HuH-7 (cell line): ENCODE data around the gene KIF9.
"Not testable (repeated sequence)": the region's sequence is repeated elsewhere in the genome, so short reads cannot be mapped to it uniquely, and the experiment has no call there.

Experiments used
- DNase-seq: peaks from one replicate; pipeline ENCODE4 v3.0.0; 2011; ENCODE audit warnings: low spot score

Gene KIF9

GRCh38 chr3:47293822-47294221 lies 11.2 kb upstream of the KIF9 start:
- DNase-seq = no peak

DNA sequence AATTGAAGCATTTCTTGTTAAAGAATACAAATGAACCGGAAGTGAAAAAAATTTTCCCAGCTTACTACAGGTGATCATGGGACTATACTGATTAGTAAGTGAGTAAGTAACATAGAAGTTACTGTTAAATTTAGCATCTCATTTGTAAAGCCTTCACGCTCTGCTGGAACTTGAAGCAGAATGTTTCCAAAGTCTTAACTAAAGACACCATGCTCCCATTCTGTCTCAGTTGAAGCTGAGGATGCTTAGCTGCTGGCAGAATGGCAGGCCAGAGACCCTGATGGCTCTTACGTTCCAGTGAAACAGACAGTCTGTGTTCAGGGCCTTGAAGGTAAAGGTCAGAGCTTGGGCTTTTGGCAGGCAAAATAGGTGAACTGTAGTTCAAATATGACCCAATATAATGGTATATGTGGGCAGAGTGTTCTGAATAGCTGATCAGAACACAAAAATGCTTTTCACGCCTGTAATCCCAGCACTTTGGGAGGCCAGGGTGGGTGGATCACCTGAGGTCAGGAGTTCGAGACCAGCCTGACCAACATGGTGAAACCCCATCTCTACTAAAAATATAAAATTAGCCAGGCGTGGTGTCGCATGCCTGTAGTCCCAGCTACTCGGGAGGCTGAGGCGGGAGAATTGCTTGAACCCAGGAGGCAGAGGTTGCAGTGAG lies 9.3 kb upstream of the KIF9 start:
- DNase-seq = not testable (repeated sequence)

GRCh38 chr3:47291158-47291753 lies 8.7 kb upstream of the KIF9 start:
- no peak for DNase-seq

GRCh38 chr3:47288966-47289910 lies 6.6 kb upstream of the KIF9 start:
- no peak for DNase-seq

GRCh38 chr3:47283591-47284364 lies 1.2 kb upstream of the KIF9 start:
- no peak for DNase-seq

DNA sequence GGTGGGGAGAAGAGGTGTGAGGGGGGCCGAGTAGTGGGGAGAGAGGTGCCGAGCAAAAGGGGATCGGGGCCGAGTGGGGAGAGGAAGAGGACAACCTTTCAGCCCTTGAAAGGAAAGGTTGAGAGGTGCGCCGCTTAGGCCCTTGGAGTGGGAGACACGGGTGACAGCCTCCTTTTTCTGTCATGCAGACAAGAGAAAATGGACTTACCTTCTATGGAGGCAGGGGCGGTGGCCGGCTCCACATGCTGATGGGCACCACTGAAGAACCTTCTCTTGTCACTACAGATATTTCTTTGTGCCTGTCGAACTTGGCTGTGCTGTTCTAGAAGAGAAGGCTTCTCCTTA lies 566 bp upstream of the KIF9 start:
- DNase-seq = no peak

- DNase-seq = no peak
Observed at GRCh38 chr3:47280519-47280918, 2.1 kb downstream of the KIF9 start.

GRCh38 chr3:47276558-47276957 lies 6.0 kb downstream of the KIF9 start:
- no peak for DNase-seq

- no peak for DNase-seq
Observed at GRCh38 chr3:47274652-47275051, 7.9 kb downstream of the KIF9 start.

GRCh38 chr3:47273564-47273963 lies 9.0 kb downstream of the KIF9 start:
- no peak for DNase-seq

GRCh38 chr3:47270526-47270925 lies 12.1 kb downstream of the KIF9 start:
- no peak for DNase-seq

DNA sequence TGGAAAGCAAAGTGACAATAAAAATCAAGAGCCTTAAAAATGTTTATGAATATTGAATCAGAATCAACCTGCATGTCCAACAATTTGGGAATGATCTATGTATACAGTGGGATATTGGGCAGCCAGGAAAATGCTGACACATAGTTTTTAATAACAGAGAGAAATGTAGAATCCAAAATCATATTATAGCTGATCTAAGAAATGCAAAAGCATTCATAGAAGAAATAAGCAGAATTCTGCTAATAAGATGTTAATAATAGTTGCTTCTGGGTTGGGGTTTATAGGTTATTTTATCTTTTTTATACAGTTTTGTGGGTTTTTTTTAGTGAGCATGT lies 15.1 kb downstream of the KIF9 start:
- DNase-seq = no peak

DNA sequence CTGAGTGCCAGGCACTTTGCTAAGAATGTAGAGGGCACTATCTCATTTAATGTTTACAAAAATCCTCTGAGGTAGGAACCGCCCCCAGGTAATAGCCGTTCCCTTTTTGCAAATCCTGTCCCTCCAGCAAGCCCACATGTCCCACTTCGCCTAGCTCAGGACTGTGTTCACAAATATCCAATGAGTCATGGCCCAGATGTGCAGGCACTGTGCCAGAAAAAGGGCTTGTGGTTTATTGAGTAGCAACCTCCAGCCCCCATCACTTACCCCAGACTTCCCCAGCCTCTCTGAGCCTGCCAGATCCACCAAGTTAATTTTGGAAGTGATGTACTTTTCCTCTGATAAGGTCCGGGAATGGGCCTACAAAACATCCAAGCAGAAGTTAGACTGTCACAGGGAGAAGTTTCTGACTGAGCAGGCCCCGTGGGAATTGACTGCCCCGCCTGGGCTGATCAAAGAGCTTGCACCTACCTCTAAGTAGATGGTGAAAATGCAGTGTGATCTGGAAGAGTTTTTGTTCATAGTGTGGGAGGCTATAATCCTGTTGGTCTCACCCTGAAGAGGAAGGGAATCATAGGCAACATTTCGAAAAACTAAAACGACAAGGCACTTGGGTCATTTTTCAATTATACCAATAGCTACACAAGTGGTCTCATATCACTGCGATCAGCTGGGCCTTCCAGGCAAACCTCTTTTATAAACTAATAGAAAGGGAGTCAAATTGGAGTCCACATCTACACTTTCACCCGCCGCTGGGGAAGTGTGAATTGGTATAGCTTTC lies 15.7 kb downstream of the KIF9 start:
- DNase-seq = no peak

- DNase-seq = no peak
Observed at GRCh38 chr3:47265725-47266428, 16.7 kb downstream of the KIF9 start.

- no peak for DNase-seq
Observed at GRCh38 chr3:47265008-47265407, 17.6 kb downstream of the KIF9 start.

GRCh38 chr3:47261301-47261700 lies 21.3 kb downstream of the KIF9 start:
- DNase-seq = no peak

DNA sequence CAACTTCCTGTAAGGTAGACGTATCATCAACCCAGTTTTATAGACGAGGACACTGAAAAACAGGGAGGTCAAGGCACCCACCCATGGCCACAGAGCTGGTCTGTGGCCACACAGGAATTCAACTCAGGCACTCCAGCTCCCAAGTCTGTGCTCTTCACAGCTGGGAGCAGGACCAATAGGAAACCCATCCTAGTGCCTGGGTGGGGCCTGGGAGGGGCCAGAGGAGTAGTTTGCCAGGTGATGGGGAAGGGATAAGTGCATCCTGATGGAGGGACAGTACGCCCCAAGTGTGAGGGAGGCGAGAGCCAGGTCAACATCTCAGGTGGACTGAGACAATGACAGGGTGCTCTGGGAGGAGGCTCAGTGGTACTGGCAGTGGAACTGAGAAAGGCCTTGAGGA lies 22.0 kb downstream of the KIF9 start:
- no peak for DNase-seq

DNA sequence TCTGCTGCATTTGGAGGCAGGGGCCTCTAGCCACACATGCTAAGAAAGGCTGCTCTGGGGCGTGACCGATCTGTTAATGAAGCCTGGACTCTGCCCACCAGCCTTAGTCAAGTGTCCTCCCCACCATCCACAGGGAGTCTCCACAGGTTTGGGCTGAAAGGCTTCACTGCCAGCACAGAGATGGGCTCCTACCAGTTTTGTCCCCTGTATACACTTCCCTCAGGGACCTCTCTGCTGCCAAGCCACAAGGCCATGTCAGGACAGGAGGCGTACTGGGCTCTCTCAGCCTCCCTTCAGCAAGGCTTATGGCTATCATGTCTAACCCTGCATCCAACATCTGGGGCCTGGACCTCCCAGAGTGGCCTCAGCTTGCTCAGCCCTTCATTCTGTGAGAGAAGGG lies 23.5 kb downstream of the KIF9 start:
- no peak for DNase-seq

- DNase-seq = not testable (repeated sequence)
Observed at GRCh38 chr3:47256331-47256730, 26.3 kb downstream of the KIF9 start.

GRCh38 chr3:47251689-47252088 lies 30.9 kb downstream of the KIF9 start:
- DNase-seq = no peak

DNA sequence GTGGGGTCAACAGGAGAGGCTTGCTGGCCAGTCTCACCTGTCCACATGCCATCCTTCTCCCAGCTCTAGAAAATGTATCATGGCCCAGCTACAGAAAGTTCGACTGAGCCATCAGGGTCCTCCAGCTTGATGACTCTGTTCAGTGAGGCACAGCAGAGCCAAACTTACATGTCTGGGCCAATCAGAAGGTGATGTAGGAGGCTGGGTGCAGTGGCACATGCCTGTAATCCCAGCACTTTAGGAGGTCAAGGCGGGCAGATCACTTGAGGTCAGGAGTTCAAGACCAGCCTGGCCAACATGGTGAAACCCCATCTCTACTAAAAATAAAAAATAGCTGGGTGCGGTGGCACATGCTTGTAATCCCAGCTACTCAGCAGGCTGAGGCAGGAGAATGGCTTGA lies 31.5 kb downstream of the KIF9 start:
- not testable (repeated sequence) for DNase-seq
